HepG2 (cell line): ENCODE measurements around the gene GPR33. TPM values are rescaled to one million over a fixed set of nuclear protein-coding genes. Genes with fewer than 3 reads are reported as not detected.
A peak's percentile ranks its signal among the peaks of the same experiment; 100 is the strongest.

Experiments used
- AGO1 ChIP-seq: fragments of 200-400 bp; formaldehyde crosslinking; IDR thresholded peaks from 2 replicates; pipeline ENCODE4 v1.6.1; 2017; ENCODE audit warnings: mild to moderate bottlenecking, low read depth, low read length, moderate library complexity; ENCODE audit not compliant: poor library complexity, severe bottlenecking
- DZIP1 ChIP-seq: sonication (generic); formaldehyde crosslinking; IDR thresholded peaks from 2 replicates; pipeline ENCODE4 v1.5.0; 2020; ENCODE audit warnings: mild to moderate bottlenecking, missing genetic modification reagents
- FUBP1 ChIP-seq: sonication (generic); formaldehyde crosslinking; IDR thresholded peaks from 2 replicates; pipeline ENCODE4 v1.5.1; 2020; ENCODE audit warnings: missing genetic modification reagents, mild to moderate bottlenecking, borderline replicate concordance
- GABPB1 ChIP-seq: IDR thresholded peaks from 2 replicates; pipeline ENCODE4 v1.6.1; 2016; ENCODE audit warnings: mild to moderate bottlenecking, missing genetic modification reagents, moderate library complexity, missing compliant biosample characterization
- HDAC1 ChIP-seq: sonication (generic); formaldehyde crosslinking; IDR thresholded peaks from 2 replicates; pipeline ENCODE4 v1.5.1; 2020; ENCODE audit warnings: mild to moderate bottlenecking, missing genetic modification reagents
- HDAC2 ChIP-seq: sonication (generic); formaldehyde crosslinking; IDR thresholded peaks from 2 replicates; pipeline ENCODE4 v1.4.0; 2020; ENCODE audit warnings: missing genetic modification reagents
- HOXA3 ChIP-seq: sonication (generic); formaldehyde crosslinking; IDR thresholded peaks from 2 replicates; pipeline ENCODE4 v1.5.0; 2020; ENCODE audit warnings: missing genetic modification reagents
- MED8 ChIP-seq: sonication (generic); formaldehyde crosslinking; IDR thresholded peaks from 2 replicates; pipeline ENCODE4 v1.8.1; 2023; ENCODE audit warnings: mild to moderate bottlenecking, missing genetic modification reagents; ENCODE audit not compliant: insufficient replicate concordance
- SRF ChIP-seq: IDR thresholded peaks from 2 replicates; pipeline ENCODE4 v1.6.1; 2011; ENCODE audit warnings: mild to moderate bottlenecking, low read depth, low read length, moderate library complexity
- ZBTB46 ChIP-seq: sonication (generic); formaldehyde crosslinking; IDR thresholded peaks from 2 replicates; pipeline ENCODE4 v1.4.0; 2020; ENCODE audit warnings: mild to moderate bottlenecking, missing genetic modification reagents, borderline replicate concordance
- ZBTB8A ChIP-seq: sonication (generic); formaldehyde crosslinking; IDR thresholded peaks from 2 replicates; pipeline ENCODE4 v1.4.0; 2020; ENCODE audit warnings: mild to moderate bottlenecking, low read depth, missing genetic modification reagents, borderline replicate concordance
- ZC3H13 ChIP-seq: sonication (generic); formaldehyde crosslinking; IDR thresholded peaks from 2 replicates; pipeline ENCODE4 v1.8.1; 2023; ENCODE audit warnings: mild to moderate bottlenecking, missing genetic modification reagents, moderate library complexity
- ZNF230 ChIP-seq: sonication (generic); formaldehyde crosslinking; IDR thresholded peaks from 2 replicates; pipeline ENCODE4 v1.4.0; 2020; ENCODE audit warnings: mild to moderate bottlenecking, missing genetic modification reagents
- ZNF326 ChIP-seq: sonication (generic); formaldehyde crosslinking; IDR thresholded peaks from 2 replicates; pipeline ENCODE4 v1.4.0; 2020; ENCODE audit warnings: missing genetic modification reagents, borderline replicate concordance
- ZNF335 ChIP-seq: sonication (generic); formaldehyde crosslinking; IDR thresholded peaks from 2 replicates; pipeline ENCODE4 v1.4.0; 2020; ENCODE audit warnings: missing genetic modification reagents
- ZNF446 ChIP-seq: sonication (generic); formaldehyde crosslinking; IDR thresholded peaks from 2 replicates; pipeline ENCODE4 v1.5.0; 2020; ENCODE audit warnings: mild to moderate bottlenecking, missing genetic modification reagents
- ZNF484 ChIP-seq: sonication (generic); formaldehyde crosslinking; IDR thresholded peaks from 2 replicates; pipeline ENCODE4 v1.5.1; 2020; ENCODE audit warnings: mild to moderate bottlenecking, low read depth, missing genetic modification reagents, borderline replicate concordance
- ZNF496 ChIP-seq: sonication (generic); formaldehyde crosslinking; IDR thresholded peaks from 2 replicates; pipeline ENCODE4 v1.8.1; 2023; ENCODE audit warnings: mild to moderate bottlenecking, moderate library complexity, missing genetic modification reagents; ENCODE audit not compliant: insufficient replicate concordance
- ZNF567 ChIP-seq: sonication (generic); formaldehyde crosslinking; IDR thresholded peaks from 2 replicates; pipeline ENCODE4 v1.8.1; 2023; ENCODE audit warnings: mild to moderate bottlenecking, missing genetic modification reagents, borderline replicate concordance
- ZNF674 ChIP-seq: sonication (generic); formaldehyde crosslinking; IDR thresholded peaks from 2 replicates; pipeline ENCODE4 v1.5.0; 2020; ENCODE audit warnings: low read depth, mild to moderate bottlenecking, missing genetic modification reagents
- ZNF7 ChIP-seq: IDR thresholded peaks from 2 replicates; pipeline ENCODE4 v1.6.1; 2016; ENCODE audit warnings: missing biosample characterization, missing genetic modification reagents
- ZNF781 ChIP-seq: sonication (generic); formaldehyde crosslinking; IDR thresholded peaks from 2 replicates; pipeline ENCODE4 v1.5.1; 2020; ENCODE audit warnings: borderline replicate concordance, mild to moderate bottlenecking, missing genetic modification reagents; ENCODE audit errors: not compliant biosample characterization
- ZSCAN22 ChIP-seq: sonication (generic); formaldehyde crosslinking; IDR thresholded peaks from 2 replicates; pipeline ENCODE4 v1.4.0; 2020; ENCODE audit warnings: mild to moderate bottlenecking, missing genetic modification reagents
- polyA plus RNA-seq, 8 experiments: library from polyadenylated mRNA; depleted of rRNA in 3 of 8; stranded (reverse) in 7 of 8; unstranded in 1 of 8; fragments of >200 nt; fragmentation: Illumina TruSeq in 4 of 8; extraction: Trizol in 4 of 8; gene quantifications; 2 replicates each; pipeline versions ENCODE4 v1.2.1 to v1.2.3, GENCODE V29; 2011 to 2016; ENCODE audit warnings: low read depth in 4 of 8, missing spikeins in 1 of 8, mixed read lengths in 1 of 8; ENCODE audit not compliant: insufficient read depth in 1 of 8
- total RNA-seq, 5 experiments: library from RNA; depleted of rRNA; stranded (reverse); fragments of >200 nt; fragmentation: Illumina TruSeq; extraction: Trizol; gene quantifications; 2 replicates each; pipeline ENCODE4 v1.2.3, GENCODE V29; 2016; ENCODE audit warnings: low read depth in 1 of 5

Gene GPR33
- total and polyA plus RNA-seq, 2 of the 13 experiments (the other 11 are each of a cell fraction or from before 2014, with no cell fraction given) = not detected

GRCh38 chr14:31457665-31458659, 29.9 kb downstream of the GPR33 start (continued):
- no peak for TF ChIP-seq AGO1
- peak; percentile 62 for TF ChIP-seq HDAC2 (CRISPR knock-in tag)
- no peak for TF ChIP-seq MED8 (CRISPR knock-in tag)
- no peak for TF ChIP-seq ZNF567
- TF ChIP-seq HOXA3 = peak; percentile 73
- TF ChIP-seq ZC3H13 (CRISPR knock-in tag) = no peak
- no peak for TF ChIP-seq ZNF326
- TF ChIP-seq ZNF446 = no peak
- TF ChIP-seq ZNF496 (CRISPR knock-in tag) = no peak
- TF ChIP-seq ZNF781 (CRISPR knock-in tag) = no peak
- no peak for TF ChIP-seq GABPB1 (CRISPR knock-in tag)
- no peak for TF ChIP-seq ZNF335 (CRISPR knock-in tag)
- no peak for TF ChIP-seq SRF
- TF ChIP-seq ZSCAN22 (CRISPR knock-in tag) = no peak
- no peak for TF ChIP-seq ZNF674
- TF ChIP-seq HDAC1 (CRISPR knock-in tag) = peak; percentile 81
- no peak for TF ChIP-seq DZIP1
- TF ChIP-seq ZBTB8A (CRISPR knock-in tag) = 0 out of 2 replicates have a peak, but pooled peaks have one; percentile 8
- no peak for TF ChIP-seq ZNF230 (CRISPR knock-in tag)
- no peak for TF ChIP-seq ZNF484 (CRISPR knock-in tag)
- TF ChIP-seq FUBP1 (CRISPR knock-in tag) = no peak
- TF ChIP-seq ZBTB46 (CRISPR knock-in tag) = no peak
- no peak for TF ChIP-seq ZNF7
